ENCODE measurements around the gene POLE3.
"Not testable (repeated sequence)": the region's sequence is repeated elsewhere in the genome, so short reads cannot be mapped to it uniquely, and the experiment has no call there.

Gene POLE3

DNA sequence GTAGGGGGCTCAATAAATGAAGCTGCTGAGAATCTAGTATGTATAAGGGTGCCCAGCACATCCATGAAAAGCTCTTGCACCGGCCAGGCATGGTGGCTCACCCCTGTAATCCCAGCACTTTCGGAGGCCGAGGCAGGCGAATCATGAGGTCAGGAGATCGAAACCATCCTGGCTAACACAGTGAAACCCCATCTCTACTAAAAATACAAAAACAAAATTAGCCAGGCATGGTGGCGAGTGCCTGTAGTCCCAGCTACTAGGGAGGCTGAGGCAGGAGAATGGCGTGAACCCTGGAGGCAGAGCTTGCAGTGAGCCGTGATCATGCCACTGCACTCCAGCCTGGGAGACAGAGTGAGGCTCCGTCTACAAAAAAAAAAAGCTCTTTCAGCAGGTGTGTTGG is 4.1 kb downstream of the POLE3 start:
- not testable (repeated sequence) for DNase-seq (ENCODE audit: low read depth in 1 of 2, low spot score in 1 of 2)

GRCh38 chr9:113403646-113404045 is 6.8 kb downstream of the POLE3 start:
- no peak for DNase-seq (ENCODE audit: low read depth in 1 of 2, low spot score in 1 of 2)

DNA sequence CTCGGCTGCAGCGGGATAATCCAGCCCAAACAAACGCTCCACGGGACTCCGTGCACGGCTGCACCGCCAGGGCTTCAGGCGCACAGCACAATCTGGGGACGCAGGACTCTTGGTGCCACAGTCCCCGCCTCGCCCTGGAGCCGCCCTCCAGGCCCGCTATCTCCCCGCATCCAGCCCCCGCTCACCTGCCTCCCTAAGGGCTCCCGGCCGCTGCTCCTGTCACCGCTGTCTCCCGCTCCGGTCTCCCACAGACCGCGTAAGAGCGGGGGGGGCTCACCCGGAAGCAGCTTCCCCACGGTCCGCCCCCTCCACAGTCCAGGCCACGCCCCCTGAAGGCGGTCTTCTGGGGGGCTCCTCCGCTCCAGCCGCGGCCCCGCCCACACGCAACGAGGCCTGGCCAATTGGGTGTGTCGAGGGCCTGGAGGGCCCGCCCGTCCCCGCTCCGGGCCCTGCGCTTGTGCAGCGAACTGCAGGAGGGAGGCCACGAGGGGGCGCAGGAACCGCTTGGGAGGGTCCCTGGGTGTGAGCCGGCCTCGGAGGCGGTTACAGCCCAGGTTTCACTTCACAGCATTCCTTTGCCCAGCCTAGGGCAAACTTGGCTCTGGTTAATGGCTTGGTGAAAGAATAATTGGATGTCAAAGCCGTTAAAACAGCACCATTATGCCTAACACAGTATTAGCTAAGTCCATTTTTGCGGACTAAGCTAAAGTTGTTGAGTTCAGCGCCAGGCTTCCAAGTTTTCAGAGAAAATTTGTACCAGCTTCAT is 9.3 kb downstream of the POLE3 start, which contains the start of gene ALAD:
TSS of gene ALAD (minus strand) at position 258 of the 766 bp plus-strand sequence. CDS start 7,725 bp downstream, outside the sequence.
- peak; percentile 99 for DNase-seq (ENCODE audit: low read depth in 1 of 2, low spot score in 1 of 2)

GRCh38 chr9:113399646-113400200 is 10.8 kb downstream of the POLE3 start:
- DNase-seq (ENCODE audit: low read depth in 1 of 2, low spot score in 1 of 2): no peak

GRCh38 chr9:113398796-113399195 is 11.7 kb downstream of the POLE3 start:
- DNase-seq (ENCODE audit: low read depth in 1 of 2, low spot score in 1 of 2): no peak

DNA sequence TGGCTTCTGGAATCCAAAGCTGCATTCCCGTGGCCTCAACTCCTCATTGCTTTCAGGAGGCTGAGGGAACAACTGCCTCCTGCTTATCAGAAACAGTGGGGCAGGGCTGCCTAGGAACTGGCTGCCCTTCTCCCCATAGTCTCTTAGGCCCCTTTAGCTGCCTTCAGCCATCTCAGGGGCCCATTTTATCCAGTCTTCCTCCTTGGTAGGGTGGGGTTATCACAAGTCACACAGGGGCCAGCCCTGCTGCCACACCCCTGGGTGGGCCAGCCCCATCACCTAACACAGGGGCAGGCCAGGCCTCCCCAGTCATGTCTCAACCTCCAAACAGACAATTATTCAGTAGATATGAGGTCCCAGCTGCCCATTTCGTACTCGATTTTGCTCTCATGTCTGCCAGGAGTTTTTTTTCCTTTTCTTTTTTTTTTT is 13.3 kb downstream of the POLE3 start:
- DNase-seq (ENCODE audit: low read depth in 1 of 2, low spot score in 1 of 2): no peak

DNA sequence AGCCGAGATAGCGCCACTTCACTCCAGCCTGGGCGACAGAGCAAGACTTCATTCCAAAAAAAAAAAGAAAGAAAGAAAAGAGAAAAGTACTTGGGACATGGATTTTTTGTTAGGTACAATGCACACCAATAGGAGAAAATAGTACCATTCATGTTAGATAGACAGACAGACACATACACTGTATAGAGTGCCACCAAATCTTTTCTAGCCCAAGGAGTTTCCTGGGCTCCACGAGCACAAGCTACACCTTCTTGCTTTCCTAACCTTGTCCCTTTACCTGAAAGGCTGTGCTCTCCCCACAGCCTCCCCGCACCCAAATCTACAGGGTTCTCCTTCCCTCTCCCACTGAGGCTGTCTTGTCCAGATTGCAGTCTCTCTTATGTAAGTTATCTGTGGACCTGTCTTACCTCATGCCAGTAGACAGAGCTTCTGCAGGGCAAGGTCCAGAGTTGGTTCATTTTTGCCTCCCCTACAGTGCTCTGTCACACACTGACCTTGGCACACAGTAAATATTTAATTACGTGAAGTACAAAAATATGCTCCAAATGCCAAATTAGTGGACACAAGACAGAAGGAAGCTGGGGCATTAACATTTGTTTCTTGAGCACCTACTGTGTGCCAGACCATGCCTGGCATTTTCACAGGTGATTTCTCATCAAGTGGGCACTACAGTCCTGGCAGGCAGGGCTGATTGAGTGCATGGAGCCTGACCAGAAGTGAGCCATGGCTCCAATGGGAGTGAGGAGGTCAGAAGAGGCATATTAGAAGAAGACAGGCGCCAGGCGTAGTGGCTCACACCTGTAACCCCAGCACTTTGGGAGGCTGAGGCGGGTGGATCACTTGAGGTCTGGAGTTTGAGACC is 15.2 kb downstream of the POLE3 start:
- DNase-seq (ENCODE audit: low read depth in 1 of 2, low spot score in 1 of 2): no peak

DNA sequence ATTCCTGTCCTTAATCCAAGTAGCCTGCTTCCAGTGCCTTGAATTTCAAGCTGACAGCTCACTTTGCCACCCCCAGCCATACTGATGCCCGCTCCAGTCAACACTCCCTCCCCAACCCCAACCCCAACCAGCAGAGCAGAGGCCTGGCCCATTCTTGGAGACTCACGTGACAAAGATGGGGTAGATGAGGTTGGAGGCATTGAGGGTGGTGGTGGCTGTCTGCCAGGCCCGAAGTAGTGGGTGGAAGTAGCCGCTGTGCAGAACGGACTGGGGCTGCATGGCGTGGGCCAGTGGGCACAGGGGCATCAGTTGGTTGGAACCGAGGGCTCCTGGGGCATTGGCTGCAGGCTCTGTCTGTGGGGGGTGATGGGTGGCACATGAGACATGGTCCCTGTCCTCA is 17.2 kb downstream of the POLE3 start:
- DNase-seq (ENCODE audit: low read depth in 1 of 2, low spot score in 1 of 2): no peak

DNA sequence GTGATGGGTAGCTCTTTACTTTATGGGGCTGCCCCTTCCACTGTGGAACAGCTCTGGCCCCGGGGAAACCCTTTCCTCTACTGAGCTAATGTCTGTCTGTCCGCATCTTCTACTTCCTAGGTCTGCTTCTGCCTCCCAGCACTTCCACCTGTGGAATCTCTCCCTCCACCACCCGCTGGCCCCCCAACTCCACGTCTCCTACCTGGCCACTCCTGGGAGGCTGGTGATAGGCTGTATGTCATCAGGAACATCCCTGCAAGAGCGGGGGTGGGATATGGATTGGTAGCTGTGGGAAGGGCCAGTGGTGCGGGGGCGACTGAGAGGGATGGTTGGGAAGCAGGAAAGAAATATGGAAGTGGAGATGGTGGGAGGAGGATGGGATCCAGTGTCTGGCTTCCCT is 18.6 kb downstream of the POLE3 start:
- no peak for DNase-seq (ENCODE audit: low read depth in 1 of 2, low spot score in 1 of 2)

GRCh38 chr9:113390192-113390960 is 20.1 kb downstream of the POLE3 start:
- no peak for DNase-seq (ENCODE audit: low read depth in 1 of 2, low spot score in 1 of 2)

GRCh38 chr9:113389451-113389850 is 21.0 kb downstream of the POLE3 start:
- no peak for DNase-seq (ENCODE audit: low read depth in 1 of 2, low spot score in 1 of 2)

DNA sequence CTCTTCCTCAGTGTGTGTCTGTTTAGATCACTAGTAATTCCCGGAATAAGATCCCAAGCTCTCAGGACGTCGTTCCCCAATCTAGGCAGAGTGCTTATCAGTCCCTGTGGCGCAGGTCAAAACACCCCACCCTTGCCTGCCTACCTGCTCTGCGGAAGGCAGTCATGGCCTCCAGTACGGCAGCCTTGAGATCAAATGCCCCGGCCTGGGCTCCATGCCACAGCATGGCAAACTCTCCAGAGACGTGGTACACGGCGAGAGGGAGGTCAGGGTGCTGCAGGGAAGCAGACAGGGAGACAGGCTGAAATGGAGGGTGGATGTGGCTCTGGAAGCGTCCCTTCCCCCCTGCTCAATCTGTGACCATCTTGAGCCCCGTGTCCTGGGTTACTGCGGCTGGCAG is 21.6 kb downstream of the POLE3 start:
- no peak for DNase-seq (ENCODE audit: low read depth in 1 of 2, low spot score in 1 of 2)

DNA sequence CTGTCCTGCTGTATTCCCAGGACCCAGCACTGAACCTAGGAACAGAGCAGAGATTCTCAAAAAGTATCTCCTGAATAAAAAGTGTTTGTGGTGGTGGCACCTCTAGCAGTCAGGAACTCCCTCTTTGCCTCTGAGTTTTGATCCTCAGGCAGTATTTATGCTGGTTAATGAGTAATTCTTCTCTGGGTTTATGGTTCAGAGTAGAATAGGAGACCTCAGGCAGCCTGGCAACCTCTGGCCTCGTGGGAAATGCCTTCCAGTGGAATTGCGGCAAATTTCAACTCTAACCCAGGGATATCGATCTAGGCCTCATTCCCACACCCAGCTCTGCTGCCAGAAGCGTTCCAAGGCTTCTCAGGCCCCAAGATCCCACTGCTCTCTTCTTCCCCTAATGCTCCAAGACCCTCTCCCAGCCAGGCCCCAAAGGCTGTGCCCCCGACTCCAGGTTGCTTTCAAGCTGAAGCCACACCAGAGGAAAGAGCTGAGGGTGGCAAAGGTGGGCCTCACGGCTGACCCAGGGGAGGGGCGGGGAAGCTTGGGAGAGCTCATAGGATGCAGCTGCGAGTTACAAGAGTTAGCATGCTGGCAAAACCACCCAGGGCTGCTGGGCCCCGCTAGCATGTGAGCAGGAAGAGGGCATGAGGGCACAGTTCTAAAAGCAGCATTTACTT is 22.8 kb downstream of the POLE3 start:
- no peak for DNase-seq (ENCODE audit: low read depth in 1 of 2, low spot score in 1 of 2)

- no peak for DNase-seq (ENCODE audit: low read depth in 1 of 2, low spot score in 1 of 2)
These were observed 23.7 kb downstream of the POLE3 start for GRCh38 chr9:113386571-113387393.

DNA sequence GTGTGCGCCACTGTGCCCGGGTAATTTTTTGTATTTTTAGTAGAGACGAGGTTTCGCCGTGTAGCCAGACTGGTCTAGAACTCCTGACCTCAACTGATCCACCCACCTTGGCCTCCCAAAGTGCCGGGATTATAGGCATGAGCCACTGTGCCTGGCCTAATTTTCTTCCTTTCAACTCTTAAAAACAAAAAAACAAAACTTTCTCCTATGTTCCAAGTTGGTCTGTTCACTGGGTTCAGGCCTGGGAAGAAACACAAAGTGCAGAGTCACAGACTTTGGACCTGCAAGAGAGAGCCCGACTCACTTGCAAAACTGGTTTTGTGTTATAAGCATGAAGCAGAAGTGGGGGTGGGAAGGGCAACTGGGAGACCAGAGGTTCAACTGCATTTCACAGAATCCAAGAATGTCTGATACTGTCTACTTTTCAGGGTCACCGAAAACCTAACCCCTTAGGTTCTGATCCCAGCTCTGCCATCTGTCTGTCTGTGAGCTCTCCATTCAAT is 28.5 kb downstream of the POLE3 start:
- no peak for DNase-seq (ENCODE audit: low read depth in 1 of 2, low spot score in 1 of 2)

GRCh38 chr9:113381441-113381840 is 29.0 kb downstream of the POLE3 start:
- not testable (repeated sequence) for DNase-seq (ENCODE audit: low read depth in 1 of 2, low spot score in 1 of 2)

- DNase-seq (ENCODE audit: low read depth in 1 of 2, low spot score in 1 of 2): no peak
These were observed 29.6 kb downstream of the POLE3 start for GRCh38 chr9:113380869-113381378.

DNA sequence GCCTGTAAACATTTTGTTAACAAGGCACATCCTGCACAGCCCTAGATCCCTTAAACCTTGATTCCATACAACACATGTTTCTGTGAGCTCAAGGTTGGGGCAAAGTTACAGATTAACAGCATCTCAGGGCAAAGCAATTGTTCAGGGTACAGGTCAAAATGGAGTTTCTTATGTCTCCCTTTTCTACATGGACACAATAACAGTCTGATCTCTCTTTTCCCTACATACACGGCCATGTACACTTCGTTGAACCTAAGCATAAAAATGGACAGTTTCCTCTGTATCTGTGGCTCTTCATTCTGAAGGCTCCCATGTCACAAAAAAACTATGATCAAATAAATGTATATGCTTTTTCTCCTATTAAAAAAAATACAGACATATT is 30.7 kb downstream of the POLE3 start:
- not testable (repeated sequence) for DNase-seq (ENCODE audit: low read depth in 1 of 2, low spot score in 1 of 2)

GRCh38 chr9:113379094-113379828 is 31.2 kb downstream of the POLE3 start:
- not testable (repeated sequence) for DNase-seq (ENCODE audit: low read depth in 1 of 2, low spot score in 1 of 2)
